Suppressor macrophage (primary cell): ENCODE data around the gene PCIF1.
A peak's percentile ranks its signal among the peaks of the same experiment; 100 is the strongest.

Source experiments
- DNase-seq, 4 experiments: peaks; one replicate each; pipeline ENCODE4 v3.0.0-alpha.2; 2020 to 2022

The PCIF1 gene

GRCh38 chr20:45904583-45905504 lies 29.6 kb upstream of the PCIF1 start:
- DNase-seq: no peak

GRCh38 chr20:45905505-45906079 lies 28.9 kb upstream of the PCIF1 start:
- DNase-seq: no peak

GRCh38 chr20:45907219-45907948 lies 27.1 kb upstream of the PCIF1 start:
- no peak for DNase-seq

GRCh38 chr20:45908084-45908483 lies 26.4 kb upstream of the PCIF1 start:
- DNase-seq: no peak

- DNase-seq: no peak
Measured at GRCh38 chr20:45909336-45909808, 25.1 kb upstream of the PCIF1 start.

DNA sequence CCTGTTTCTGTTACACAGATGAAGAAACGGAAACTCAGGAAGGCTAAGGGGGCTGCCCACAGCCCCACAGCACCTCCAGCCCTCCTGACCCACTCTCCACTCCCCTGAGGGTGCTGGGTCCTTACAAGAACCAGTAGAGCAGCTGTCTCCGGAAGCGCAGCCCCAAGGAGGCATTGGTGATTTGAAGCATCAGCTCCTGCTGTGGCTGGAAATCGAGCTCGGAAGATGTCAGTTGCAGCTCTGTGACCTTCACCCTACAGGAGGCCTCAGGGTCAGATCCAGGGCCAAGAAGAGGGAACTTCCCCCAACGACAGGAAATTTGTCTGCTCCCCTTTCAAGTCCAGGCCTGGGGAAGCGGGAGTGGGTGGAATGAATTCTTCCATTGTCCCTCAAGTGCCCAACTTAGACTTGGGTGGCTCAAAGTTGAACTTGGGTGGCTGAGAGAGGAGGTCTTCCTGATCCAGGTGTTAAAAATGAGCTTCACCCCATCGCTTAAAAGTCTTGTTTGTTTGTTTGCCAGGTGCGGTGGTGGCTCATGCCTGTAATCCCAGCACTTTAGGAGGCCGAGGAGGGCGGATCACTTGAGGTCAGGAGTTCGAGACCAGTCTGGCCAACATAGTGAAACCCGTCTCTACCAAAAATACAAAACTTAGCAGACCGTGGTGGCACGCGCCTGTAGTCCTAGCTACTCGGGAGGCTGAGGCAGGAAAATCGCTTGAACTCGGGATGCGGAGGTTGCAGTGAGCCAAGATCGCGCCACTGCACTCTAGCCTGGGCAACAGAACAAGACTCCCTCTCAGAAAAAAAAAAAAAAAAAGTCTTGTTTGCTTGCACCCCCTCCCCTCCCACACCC lies 24.4 kb upstream of the PCIF1 start:
- peak; percentile 49 to 74 (median 72) for DNase-seq

- DNase-seq: peak; percentile 97 to 99 (median 98)
Measured at GRCh38 chr20:45910670-45911485, 23.6 kb upstream of the PCIF1 start.

GRCh38 chr20:45911486-45912343 lies 22.8 kb upstream of the PCIF1 start, which contains the start of gene PLTP:
Gene PLTP (minus strand): TSS chr20:45912155. CDS start chr20:45911452, 703 bp downstream.
- peak; percentile 35 to 60 (median 49) for DNase-seq

- no peak for DNase-seq
Measured at GRCh38 chr20:45912344-45912682, 22.2 kb upstream of the PCIF1 start.

GRCh38 chr20:45913116-45913515 lies 21.4 kb upstream of the PCIF1 start:
- peak; percentile 53 to 92 (median 74) for DNase-seq

DNA sequence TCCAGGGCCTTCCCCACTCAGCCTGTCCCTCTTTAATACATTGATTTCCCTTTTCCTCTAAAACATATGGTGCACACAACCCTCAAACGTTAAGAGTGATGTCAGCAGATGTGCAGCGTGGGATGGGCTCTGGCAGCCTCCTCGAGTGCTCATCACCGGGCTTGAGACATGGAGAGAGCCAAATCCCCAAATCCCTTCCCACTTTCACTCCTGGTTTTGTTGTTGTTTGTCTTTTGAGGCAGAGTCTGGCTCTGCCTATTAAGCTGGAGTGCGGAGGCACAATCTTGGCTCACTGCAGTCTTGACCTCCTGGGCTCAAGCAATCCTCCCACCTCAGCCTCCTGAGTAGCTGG lies 16.7 kb upstream of the PCIF1 start:
- peak in 3 of 4 experiments; percentile 36 to 44 (median 41) for DNase-seq

GRCh38 chr20:45918182-45918737 lies 16.2 kb upstream of the PCIF1 start:
- DNase-seq: peak; percentile 30 to 74 (median 66)

DNA sequence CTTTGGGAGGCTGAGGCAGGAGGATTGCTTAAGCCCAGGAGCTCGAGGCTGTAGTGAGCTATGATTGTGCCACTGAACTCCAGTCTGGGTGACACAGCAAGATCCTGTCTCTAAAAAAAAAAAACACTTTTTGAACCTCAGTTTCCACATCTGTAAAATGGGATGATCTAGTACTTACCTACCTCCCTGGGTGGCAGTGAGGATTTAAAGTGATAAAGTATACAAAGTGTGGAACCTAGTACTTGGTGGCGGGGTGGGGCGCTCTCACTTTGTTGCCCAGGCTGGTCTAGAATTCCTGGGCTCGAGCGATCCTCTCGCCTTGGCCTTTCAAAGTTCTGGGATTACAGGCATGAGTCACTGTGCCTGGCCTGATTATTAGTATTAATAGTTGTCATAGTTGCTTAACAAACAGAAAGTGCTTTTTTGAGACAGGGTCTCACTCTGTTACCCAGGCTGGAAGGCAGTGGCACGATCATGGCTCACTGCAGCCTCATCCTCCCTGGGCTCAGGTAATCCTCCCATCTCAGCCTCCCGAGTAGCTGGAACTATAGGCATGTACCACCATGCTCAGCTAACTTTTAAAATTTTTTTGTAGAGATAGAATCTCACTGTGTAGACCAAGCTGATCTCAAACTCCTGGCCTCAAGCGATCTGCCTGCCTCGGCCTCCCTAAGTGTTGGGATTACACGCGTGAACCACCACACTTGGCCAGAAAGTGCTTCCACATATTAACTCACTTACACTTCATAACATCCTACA lies 15.5 kb upstream of the PCIF1 start:
- no peak for DNase-seq

GRCh38 chr20:45919542-45920399 lies 14.7 kb upstream of the PCIF1 start:
- no peak for DNase-seq

DNA sequence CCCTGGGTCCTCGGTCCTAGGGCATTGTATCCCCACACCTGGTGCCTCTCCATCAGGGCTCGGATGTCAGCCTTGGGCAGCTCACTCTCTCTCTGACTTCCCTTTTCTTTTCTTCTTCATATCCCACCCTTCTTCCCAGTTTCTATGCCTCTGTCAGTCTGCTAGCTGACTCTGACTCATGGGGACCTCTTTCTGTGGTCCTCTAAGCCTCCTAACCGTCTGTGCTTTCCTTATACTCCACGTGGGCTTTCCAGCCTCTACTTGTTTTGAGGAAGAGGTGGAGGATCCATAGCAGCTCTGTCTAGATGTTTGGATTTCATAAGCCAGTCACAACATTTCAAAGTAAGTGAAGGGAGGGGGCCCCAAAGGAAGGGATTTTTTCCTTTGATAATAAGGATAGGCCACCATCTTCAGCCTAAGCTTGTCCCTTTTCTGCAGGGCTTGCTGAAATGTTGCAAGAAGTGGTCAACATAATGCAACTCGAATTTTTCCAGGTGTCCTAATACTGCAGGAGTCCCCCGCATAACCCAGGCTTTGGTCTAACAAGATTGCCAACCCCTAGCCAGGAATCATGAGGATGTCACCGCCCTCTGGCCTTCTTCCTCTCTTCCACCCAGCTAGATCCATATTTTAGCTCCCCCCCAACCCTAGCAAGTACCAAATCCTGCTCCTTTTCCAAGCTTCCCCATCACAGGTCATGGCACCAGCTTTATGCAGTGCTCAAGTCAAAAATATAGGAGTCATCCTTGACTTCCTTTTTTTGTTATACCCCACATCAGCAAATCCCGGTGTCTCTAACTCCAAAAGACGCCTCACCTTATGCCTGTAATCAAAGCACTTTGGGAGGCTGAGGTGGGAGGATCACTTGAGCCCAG lies 13.8 kb upstream of the PCIF1 start:
- DNase-seq: peak; percentile 52 to 79 (median 67)

GRCh38 chr20:45921337-45922189 lies 12.9 kb upstream of the PCIF1 start:
- no peak for DNase-seq
